HCT116 (cell line): ENCODE measurements around the gene IL5. TPM values are rescaled to one million over a fixed set of nuclear protein-coding genes. Genes with fewer than 3 reads are reported as not detected.
A peak's percentile ranks its signal among the peaks of the same experiment; 100 is the strongest.

ENCODE experiments used
- ATAC-seq: fragments of 200-7000 bp; cut with Tn5 transposase; 2 replicates; pipeline ENCODE4 v1.9.1; 2020; ENCODE audit warnings: mild to moderate bottlenecking, moderate library complexity
- BruUV-seq: library from RNA; stranded (reverse); fragments of 400-500 nt; replicated peaks from 2 replicates; lab custom pipeline; 2021; lab: Mats Ljungman, UMichigan
- CTCF ChIA-PET: fragments of 300-600 bp; sonication (Branson Sonifier 250); formaldehyde crosslinking; loops from one replicate; lab custom pipeline; 2021; ENCODE audit warnings: antibody characterized with exemption; lab: Charles Lee
- POLR2A ChIA-PET: fragments of 300-600, 350-600 bp; sonication (Branson Sonifier 250); formaldehyde crosslinking; loops from one replicate; lab custom pipeline; 2021; ENCODE audit warnings: antibody characterized with exemption; lab: Charles Lee
- RAD21 ChIA-PET, 2 experiments: fragments of 300-600 bp; sonication (Branson Sonifier 250); formaldehyde crosslinking; loops; one replicate each; lab custom pipeline; 2023; ENCODE audit warnings: low total read pairs in 2 of 2; ENCODE audit not compliant: uncharacterized antibody in 2 of 2, unreplicated experiment in 2 of 2, low non-redundant PET in 1 of 2; lab: Charles Lee
- DNase-seq: peaks from one replicate; pipeline ENCODE4 v3.0.0-alpha.2; 2010; ENCODE audit warnings: low read depth, low spot score
- H2AFZ ChIP-seq: fragments of 200-600 bp; shearing (Covaris generic), sonication (generic); 2 replicates; pipeline ENCODE4 v1.6.1; 2017; ENCODE audit warnings: low read depth, mixed run types, mixed read lengths, antibody characterized with exemption, low read length; ENCODE audit not compliant: poor library complexity, severe bottlenecking
- H3K27ac ChIP-seq: 2 replicates; pipeline ENCODE4 v1.5.1; 2012; ENCODE audit warnings: low read depth, low read length
- H3K27me3 ChIP-seq: fragments of 200-600 bp; sonication (generic); 2 replicates; pipeline ENCODE4 v1.6.1; 2016; ENCODE audit warnings: mixed run types, low read length, mixed read lengths; ENCODE audit not compliant: insufficient read depth
- H3K36me3 ChIP-seq, 2 experiments: fragments of 200-500 bp in 1 of 2; fragments of 200-600 bp in 1 of 2; sonication (Bioruptor generic) in 1 of 2; sonication (generic) in 1 of 2; 2 replicates each; pipeline versions ENCODE4 v1.5.1 to v1.6.1; 2014 to 2016; ENCODE audit warnings: low read length in 2 of 2, inconsistent platforms in 1 of 2, mixed read lengths in 1 of 2, mixed run types in 1 of 2; ENCODE audit not compliant: insufficient read depth in 2 of 2, control insufficient read depth in 1 of 2
- H3K4me1 ChIP-seq, 2 experiments: fragments of 200-600 bp in 1 of 2; sonication (generic) in 1 of 2; 2 replicates each; pipeline versions ENCODE4 v1.5.1 to v1.6.1; 2012 to 2017; ENCODE audit warnings: low read length in 2 of 2, inconsistent platforms in 1 of 2, mild to moderate bottlenecking in 1 of 2, mixed read lengths in 1 of 2, mixed run types in 1 of 2, moderate library complexity in 1 of 2; ENCODE audit not compliant: insufficient read depth in 2 of 2, control insufficient read depth in 1 of 2
- H3K4me2 ChIP-seq: fragments of 200-600 bp; sonication (generic); 2 replicates; pipeline ENCODE4 v1.6.1; 2017; ENCODE audit warnings: mixed run types, low read length, mixed read lengths
- H3K4me3 ChIP-seq, 2 experiments: fragments of 200-600 bp in 1 of 2; sonication (generic) in 1 of 2; replicated peaks in 1 of 2; 2 replicates each; pipeline ENCODE4 v1.5.1; 2011 to 2016; ENCODE audit warnings: low read length in 2 of 2, control low read depth in 1 of 2, low read depth in 1 of 2, mild to moderate bottlenecking in 1 of 2, mixed read lengths in 1 of 2, mixed run types in 1 of 2
- H3K79me2 ChIP-seq: fragments of 200-600 bp; sonication (generic); 2 replicates; pipeline ENCODE4 v1.6.1; 2017; ENCODE audit warnings: mild to moderate bottlenecking, mixed run types, low read length, moderate library complexity, mixed read lengths; ENCODE audit not compliant: insufficient read depth
- H3K9ac ChIP-seq: fragments of 200-600 bp; sonication (generic); 2 replicates; pipeline ENCODE4 v1.6.1; 2016; ENCODE audit warnings: low read length, mixed read lengths
- H3K9me2 ChIP-seq: fragments of 200-600 bp; sonication (generic), shearing (Covaris generic); 2 replicates; pipeline ENCODE4 v1.6.1; 2017; ENCODE audit warnings: mixed run types, mild to moderate bottlenecking, moderate library complexity; ENCODE audit not compliant: insufficient read depth
- H3K9me3 ChIP-seq, 2 experiments: fragments of 200-500 bp in 1 of 2; fragments of 200-600 bp in 1 of 2; sonication (Bioruptor generic) in 1 of 2; sonication (generic) in 1 of 2; 2 replicates each; pipeline ENCODE4 v1.6.1; 2014 to 2017; ENCODE audit warnings: low read length in 2 of 2, mixed read lengths in 2 of 2, inconsistent platforms in 1 of 2, low read depth in 1 of 2, mild to moderate bottlenecking in 1 of 2, mixed run types in 1 of 2, moderate library complexity in 1 of 2; ENCODE audit not compliant: control insufficient read depth in 1 of 2, insufficient read depth in 1 of 2
- H4K20me1 ChIP-seq: fragments of 200-600 bp; sonication (generic), shearing (Covaris generic); 2 replicates; pipeline ENCODE4 v1.6.1; 2017; ENCODE audit warnings: mixed run types, mild to moderate bottlenecking, moderate library complexity; ENCODE audit not compliant: insufficient read depth
- CTCF ChIP-seq, 3 experiments: fragments of 200-600 bp in 1 of 3; sonication (generic) in 1 of 3; IDR thresholded peaks in 2 of 3; conservative IDR thresholded peaks in 1 of 3; 2 replicates each; pipeline ENCODE4 v1.5.1; 2012 to 2017; ENCODE audit warnings: low read depth in 2 of 3, low read length in 2 of 3, antibody characterized with exemption in 1 of 3, borderline replicate concordance in 1 of 3, control low read depth in 1 of 3, mild to moderate bottlenecking in 1 of 3, mixed read lengths in 1 of 3, mixed run types in 1 of 3, moderate library complexity in 1 of 3; ENCODE audit not compliant: insufficient read depth in 1 of 3
- EZH2 ChIP-seq: fragments of 200-600 bp; sonication (generic); IDR thresholded peaks from 2 replicates; pipeline ENCODE4 v1.6.1; 2017; ENCODE audit warnings: antibody characterized with exemption, mixed run types
- FOSL1 ChIP-seq: IDR thresholded peaks from 2 replicates; pipeline ENCODE4 v1.6.1; 2012; ENCODE audit warnings: low read depth
- POLR2AphosphoS5 ChIP-seq: IDR thresholded peaks from 2 replicates; pipeline ENCODE4 v1.6.1; 2011; ENCODE audit warnings: mild to moderate bottlenecking, low read depth, low read length, moderate library complexity
- RAD21 ChIP-seq: IDR thresholded peaks from 2 replicates; pipeline ENCODE4 v1.6.1; 2012; ENCODE audit warnings: low read depth, mild to moderate bottlenecking
- REST ChIP-seq: IDR thresholded peaks from 2 replicates; pipeline ENCODE4 v1.6.1; 2012; ENCODE audit warnings: low read depth
- SP1 ChIP-seq: IDR thresholded peaks from 2 replicates; pipeline ENCODE4 v1.6.1; 2012; ENCODE audit warnings: low read depth
- ZBTB33 ChIP-seq: IDR thresholded peaks from 2 replicates; pipeline ENCODE4 v1.6.1; 2011; ENCODE audit warnings: mild to moderate bottlenecking, low read length, moderate library complexity; ENCODE audit not compliant: insufficient replicate concordance; ENCODE audit errors: extremely low read depth
- intact Hi-C: fragments of 100-400 bp; cut with micrococcal nuclease; formaldehyde crosslinking; loops from 2 replicates; pipeline ENCODE4 v1.10.0; 2022
- total RNA-seq: library from RNA; stranded (reverse); gene quantifications from one replicate; pipeline ENCODE4 v1.2.1, GENCODE V29; 2021; ENCODE audit not compliant: unreplicated experiment
- TF ChIP-seq, protein P1 (sequence below): IDR thresholded peaks from 2 replicates; pipeline ENCODE4 v1.6.1; 2012

IL5 gene
- total RNA-seq, 1 experiment from 2014 or later, result not detected

DNA sequence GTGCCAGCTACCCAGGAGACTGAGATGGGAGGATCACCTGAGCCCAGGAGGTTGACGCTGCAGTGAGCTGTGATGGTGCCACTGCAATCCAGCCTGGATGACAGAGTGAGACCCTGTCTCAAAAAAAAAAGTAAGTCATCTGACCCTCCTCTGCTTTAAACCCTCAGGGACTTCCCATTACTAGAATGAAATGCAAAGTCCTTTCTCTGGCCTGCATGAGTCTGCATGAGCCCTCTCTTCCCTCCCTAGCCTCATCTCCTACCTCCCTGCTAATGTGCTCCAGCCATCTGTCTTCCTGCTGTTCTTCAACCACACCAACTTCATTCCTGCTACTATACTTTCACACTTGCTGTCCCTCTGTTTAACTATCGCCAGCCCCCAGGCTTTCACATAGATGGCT lies 15.3 kb downstream of the IL5 start:
- Histone ChIP-seq H3K79me2 (no peaks in the 10 kb centered on the region), H3K27ac (no peak overlapping the region), H3K36me3 (no peaks in the 10 kb centered on the region), H3K9me3 (no peaks in the 10 kb centered on the region), H3K4me3 (no peak overlapping the region), H2AFZ (no peak overlapping the region), H4K20me1 (no peaks in the 10 kb centered on the region), H3K4me1 (peaks cover 0 to 9% of the 10 kb centered on the region in 2 experiments; a peak in 1 of 4 replicates), H3K9ac (no peak overlapping the region), H3K27me3 (0 out of 2 replicates have a peak, but pooled peaks cover 13% of the 10 kb centered on the region), H3K4me2 (no peak overlapping the region), H3K9me2 (no peaks in the 10 kb centered on the region)
- ATAC-seq (no peak), DNase-seq (no peak)
- TF ChIP-seq SP1, result no peak
- RAD21 ChIA-PET, result no interaction called here
- POLR2A ChIA-PET, result no interaction called here
- BruUV-seq, result no TSS peak
- CTCF ChIA-PET, result interaction anchor here (1.4 kb wide), 2 partner anchors 273 to 292 kb away, joined by 3 to 7 read pairs; no protein-coding TSS in a partner anchor
- intact Hi-C loops, result loop anchor here (10.0 kb wide), 2 partner anchors 147 to 187 kb away; partner anchors contain the start of gene IL4

DNA sequence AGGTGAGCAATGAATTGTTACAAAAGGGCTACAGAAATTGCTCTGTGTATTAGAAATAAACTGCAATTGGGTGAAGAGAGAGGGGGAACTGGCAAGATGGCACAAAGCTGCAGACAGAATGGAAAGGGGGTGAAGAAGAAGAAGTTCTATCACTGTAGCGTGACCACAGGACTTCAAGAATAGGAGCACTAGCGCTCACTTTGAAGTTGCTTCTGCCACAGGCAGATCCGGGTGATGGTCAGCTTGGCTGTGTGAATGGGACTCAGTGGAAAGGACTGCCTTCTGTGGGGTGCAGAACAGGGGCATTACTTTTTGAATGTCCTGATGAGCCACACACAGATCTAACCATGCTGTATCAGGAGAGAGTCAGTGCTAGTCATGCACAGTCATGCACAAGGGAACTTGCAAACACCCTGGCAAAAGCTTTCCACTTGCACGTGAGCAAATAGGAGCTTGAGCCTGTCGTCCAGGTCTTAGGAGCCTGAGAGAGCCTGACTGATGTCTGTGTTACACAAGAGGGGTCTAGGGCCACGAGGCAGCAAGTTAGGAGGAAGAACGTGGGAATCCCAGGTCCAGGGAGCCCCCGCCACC lies 16.3 kb downstream of the IL5 start:
- no peaks in the 10 kb centered on the region for H4K20me1 ChIP-seq
- CTCF ChIA-PET, result interaction anchor here (0.6 to 2.2 kb wide), 18 partner anchors 9 to 356 kb away, joined by 3 to 33 read pairs (median 4); partner anchors contain the start of genes IL5 and RAD50
- intact Hi-C loops, result loop anchor here (1.0 to 10.0 kb wide), 3 partner anchors 148 to 293 kb away; partner anchors contain the start of gene IL4
- H3K4me2 ChIP-seq, result peak overlapping the region; percentile 73
- peak overlapping the region; percentile 84 for H2AFZ ChIP-seq
- peaks cover 0 to 9% of the 10 kb centered on the region in 2 experiments; a peak in 1 of 4 replicates for H3K4me1 ChIP-seq
- BruUV-seq, result no TSS peak
- 0 out of 2 replicates have a peak, but pooled peaks cover 3% of the 10 kb centered on the region for H3K27me3 ChIP-seq
- H3K4me3 ChIP-seq, result no peak overlapping the region
- H3K27ac ChIP-seq, result no peak overlapping the region
- no peak overlapping the region for H3K9ac ChIP-seq
- POLR2A ChIA-PET, result no interaction called here
- no peaks in the 10 kb centered on the region for H3K9me2 ChIP-seq
- no peaks in the 10 kb centered on the region for H3K79me2 ChIP-seq
- H3K36me3 ChIP-seq, result no peaks in the 10 kb centered on the region
- RAD21 ChIA-PET, result interaction anchor here (0.6 to 1.7 kb wide), 4 partner anchors 181 to 293 kb away, joined by 3 to 4 read pairs (median 4); partner anchors contain the start of gene KIF3A (in 1 of the 2)
- DNase-seq, result no peak
- H3K9me3 ChIP-seq, result 0 out of 4 replicates have a peak, but pooled peaks cover 0 to under 1% of the 10 kb centered on the region in 2 experiments
- peak; percentile 39 for ATAC-seq
- no peak for TF ChIP-seq POLR2AphosphoS5
- TF ChIP-seq EZH2, result no peak
- no peak for TF ChIP-seq RAD21
- no peak for TF ChIP-seq REST
- TF ChIP-seq, protein P1, sequence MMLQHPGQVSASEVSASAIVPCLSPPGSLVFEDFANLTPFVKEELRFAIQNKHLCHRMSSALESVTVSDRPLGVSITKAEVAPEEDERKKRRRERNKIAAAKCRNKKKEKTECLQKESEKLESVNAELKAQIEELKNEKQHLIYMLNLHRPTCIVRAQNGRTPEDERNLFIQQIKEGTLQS, result no peak
- TF ChIP-seq FOSL1, result no peak
- TF ChIP-seq CTCF (IDR thresholded peaks at IDR 0.05 in 2 of 3, conservative IDR thresholded peaks at IDR 0.05 in 1 of 3; ENCODE audit: borderline replicate concordance in 1 of 3, insufficient read depth in 1 of 3, low read depth in 2 of 3, low read length in 2 of 3), result no peak
- no peak for TF ChIP-seq ZBTB33
